DND-41 (cell line): ENCODE measurements around the gene PRRC1.

ENCODE experiments used
- ATAC-seq: fragments of 200-7000 bp; cut with Tn5 transposase; 3 replicates; pipeline ENCODE4 v1.9.1; 2021; ENCODE audit warnings: low read depth; ENCODE audit not compliant: insufficient read depth
- DNase-seq: peaks from one replicate; pipeline ENCODE4 v3.0.0-alpha.2; 2020
- H2AFZ ChIP-seq: 2 replicates; pipeline ENCODE4 v1.6.0; 2012; ENCODE audit warnings: low read depth, low read length
- H3K27ac ChIP-seq: 2 replicates; pipeline ENCODE4 v1.5.1; 2012; ENCODE audit warnings: low read length, inconsistent platforms
- H3K27me3 ChIP-seq: fragments of 200-600 bp; sonication (generic); 2 replicates; pipeline ENCODE4 v1.6.0; 2012; ENCODE audit warnings: low read length, mild to moderate bottlenecking, inconsistent platforms; ENCODE audit not compliant: insufficient read depth, poor library complexity
- H3K36me3 ChIP-seq: 2 replicates; pipeline ENCODE4 v1.5.1; 2012; ENCODE audit warnings: low read length, inconsistent platforms; ENCODE audit not compliant: insufficient read depth
- H3K4me1 ChIP-seq: 2 replicates; pipeline ENCODE4 v1.5.1; 2012; ENCODE audit warnings: mild to moderate bottlenecking, low read length; ENCODE audit not compliant: insufficient read depth
- H3K4me2 ChIP-seq: 2 replicates; pipeline ENCODE4 v1.6.0; 2012; ENCODE audit warnings: mild to moderate bottlenecking, moderate library complexity, low read length, inconsistent platforms; ENCODE audit not compliant: insufficient read depth
- H3K4me3 ChIP-seq, 2 experiments: fragments of 200-600 bp in 1 of 2; shearing (Covaris generic) in 1 of 2; 2 replicates each; pipeline ENCODE4 v1.5.1; 2012 to 2016; ENCODE audit warnings: inconsistent platforms in 2 of 2, low read length in 2 of 2, mild to moderate bottlenecking in 2 of 2, low read depth in 1 of 2, moderate library complexity in 1 of 2
- H3K79me2 ChIP-seq: 2 replicates; pipeline ENCODE4 v1.6.0; 2012; ENCODE audit warnings: low read length, inconsistent platforms; ENCODE audit not compliant: insufficient read depth
- H3K9ac ChIP-seq: 2 replicates; pipeline ENCODE4 v1.6.0; 2012; ENCODE audit warnings: low read depth, mild to moderate bottlenecking, inconsistent platforms, low read length, moderate library complexity
- H3K9me3 ChIP-seq: 2 replicates; pipeline ENCODE4 v1.5.1; 2012; ENCODE audit warnings: low read length, moderate library complexity, mild to moderate bottlenecking, inconsistent platforms; ENCODE audit not compliant: insufficient read depth, severe bottlenecking
- H4K20me1 ChIP-seq: 2 replicates; pipeline ENCODE4 v1.6.0; 2012; ENCODE audit warnings: low read length; ENCODE audit not compliant: insufficient read depth
- CTCF ChIP-seq: IDR thresholded peaks from 2 replicates; pipeline ENCODE4 v1.5.1; 2012; ENCODE audit warnings: borderline replicate concordance, low read length, moderate library complexity, mild to moderate bottlenecking; ENCODE audit not compliant: poor library complexity, severe bottlenecking; ENCODE audit errors: extremely low read depth
- EZH2 ChIP-seq: IDR thresholded peaks from 3 replicates; pipeline ENCODE4 v1.6.1; 2012; ENCODE audit warnings: borderline replicate concordance, low read depth, mild to moderate bottlenecking, moderate library complexity, low read length, inconsistent platforms; ENCODE audit not compliant: severe bottlenecking

PRRC1 gene

GRCh38 chr5:127562252-127562651, 44.8 kb downstream of the PRRC1 start:
- ATAC-seq (no peak), DNase-seq (no peak)
- H3K4me3 ChIP-seq, result no peak overlapping the region
- no peak overlapping the region for H2AFZ ChIP-seq
- H3K4me1 ChIP-seq, result no peaks in the 10 kb centered on the region
- H3K4me2 ChIP-seq, result no peak overlapping the region
- no peak for TF ChIP-seq EZH2
- peak; percentile 40 for TF ChIP-seq CTCF
- no peak overlapping the region for H3K27ac ChIP-seq
- H3K79me2 ChIP-seq, result no peaks in the 10 kb centered on the region
- H3K36me3 ChIP-seq, result no peaks in the 10 kb centered on the region
- no peak overlapping the region for H3K9ac ChIP-seq
- no peaks in the 10 kb centered on the region for H4K20me1 ChIP-seq
- H3K9me3 ChIP-seq, result no peaks in the 10 kb centered on the region
- no peaks in the 10 kb centered on the region for H3K27me3 ChIP-seq

- no peak for ATAC-seq
Measured at GRCh38 chr5:127563136-127563535, 45.7 kb downstream of the PRRC1 start.

GRCh38 chr5:127564002-127564769, 46.7 kb downstream of the PRRC1 start:
- Histone ChIP-seq H3K79me2 (no peaks in the 10 kb centered on the region), H3K27me3 (no peaks in the 10 kb centered on the region), H3K4me3 (no peak overlapping the region), H3K9ac (no peak overlapping the region), H3K4me2 (no peak overlapping the region), H4K20me1 (no peaks in the 10 kb centered on the region), H2AFZ (no peak overlapping the region), H3K27ac (no peak overlapping the region), H3K36me3 (no peaks in the 10 kb centered on the region), H3K9me3 (no peaks in the 10 kb centered on the region), H3K4me1 (no peaks in the 10 kb centered on the region)
- DNase-seq (peak; percentile 51), ATAC-seq (peak; percentile 90)
- no peak for TF ChIP-seq EZH2
- TF ChIP-seq CTCF, result peak; percentile 81

More at GRCh38 chr5:127563136-127563535, 45.7 kb downstream of the PRRC1 start:
- Histone ChIP-seq H4K20me1 (no peaks in the 10 kb centered on the region), H2AFZ (no peak overlapping the region), H3K79me2 (no peaks in the 10 kb centered on the region), H3K9ac (no peak overlapping the region), H3K36me3 (no peaks in the 10 kb centered on the region), H3K27me3 (no peaks in the 10 kb centered on the region), H3K4me1 (no peaks in the 10 kb centered on the region), H3K27ac (no peak overlapping the region), H3K9me3 (no peaks in the 10 kb centered on the region), H3K4me3 (no peak overlapping the region), H3K4me2 (no peak overlapping the region)
- TF ChIP-seq CTCF (no peak), EZH2 (no peak)
- DNase-seq, result no peak
